ENCODE data around the gene SELENON.

DNA sequence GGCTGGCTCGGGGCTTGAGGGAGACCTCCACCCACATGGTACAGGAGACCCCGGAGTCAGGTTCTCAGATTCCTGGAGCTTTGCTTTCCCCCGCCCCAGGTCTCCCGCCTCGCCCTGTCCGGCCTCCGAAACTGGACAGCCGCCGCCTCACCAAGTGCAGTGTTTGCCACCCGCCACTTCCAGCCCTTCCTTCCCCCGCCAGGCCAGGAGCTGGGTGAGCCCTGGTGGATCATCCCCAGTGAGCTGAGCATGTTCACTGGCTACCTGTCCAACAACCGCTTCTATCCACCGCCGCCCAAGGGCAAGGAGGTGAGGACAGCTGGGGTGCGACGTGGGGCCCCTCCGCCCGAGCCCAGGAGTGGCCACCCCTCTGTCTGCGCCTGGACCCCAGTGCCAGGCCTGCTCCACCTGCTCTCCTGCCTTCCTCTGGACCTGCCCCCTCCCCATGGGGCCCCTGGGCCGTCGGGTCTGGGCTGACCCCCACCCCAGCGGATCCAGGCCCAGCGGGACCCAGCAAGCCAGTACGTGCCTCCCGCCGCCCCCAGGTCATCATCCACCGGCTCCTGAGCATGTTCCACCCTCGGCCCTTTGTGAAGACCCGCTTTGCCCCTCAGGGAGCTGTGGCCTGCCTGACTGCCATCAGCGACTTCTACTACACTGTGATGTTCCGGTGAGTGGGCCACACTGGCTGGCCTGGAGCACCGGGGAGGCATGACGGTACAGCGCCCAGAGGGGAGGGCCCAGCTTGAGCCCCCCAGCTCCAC is 8.7 kb downstream of the SELENON start:
- TF ChIP-seq, protein P1, sequence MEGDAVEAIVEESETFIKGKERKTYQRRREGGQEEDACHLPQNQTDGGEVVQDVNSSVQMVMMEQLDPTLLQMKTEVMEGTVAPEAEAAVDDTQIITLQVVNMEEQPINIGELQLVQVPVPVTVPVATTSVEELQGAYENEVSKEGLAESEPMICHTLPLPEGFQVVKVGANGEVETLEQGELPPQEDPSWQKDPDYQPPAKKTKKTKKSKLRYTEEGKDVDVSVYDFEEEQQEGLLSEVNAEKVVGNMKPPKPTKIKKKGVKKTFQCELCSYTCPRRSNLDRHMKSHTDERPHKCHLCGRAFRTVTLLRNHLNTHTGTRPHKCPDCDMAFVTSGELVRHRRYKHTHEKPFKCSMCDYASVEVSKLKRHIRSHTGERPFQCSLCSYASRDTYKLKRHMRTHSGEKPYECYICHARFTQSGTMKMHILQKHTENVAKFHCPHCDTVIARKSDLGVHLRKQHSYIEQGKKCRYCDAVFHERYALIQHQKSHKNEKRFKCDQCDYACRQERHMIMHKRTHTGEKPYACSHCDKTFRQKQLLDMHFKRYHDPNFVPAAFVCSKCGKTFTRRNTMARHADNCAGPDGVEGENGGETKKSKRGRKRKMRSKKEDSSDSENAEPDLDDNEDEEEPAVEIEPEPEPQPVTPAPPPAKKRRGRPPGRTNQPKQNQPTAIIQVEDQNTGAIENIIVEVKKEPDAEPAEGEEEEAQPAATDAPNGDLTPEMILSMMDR (IDR thresholded peaks at IDR 0.05), result no peak
- TF ChIP-seq POLR2A (IDR thresholded peaks at IDR 0.05), result no peak
